GM19455 (cell line): ENCODE data around the gene TDP1.
"Not testable (repeated sequence)": the region's sequence is repeated elsewhere in the genome, so short reads cannot be mapped to it uniquely, and the experiment has no call there.

Source experiments
- ATAC-seq: cut with Tn5 transposase; IDR thresholded peaks from one replicate; pipeline ENCODE4 v1.9.1; 2021; ENCODE audit not compliant: unreplicated experiment

The TDP1 gene

GRCh38 chr14:89988787-89989186 is 33.1 kb downstream of the TDP1 start:
- no peak for ATAC-seq

DNA sequence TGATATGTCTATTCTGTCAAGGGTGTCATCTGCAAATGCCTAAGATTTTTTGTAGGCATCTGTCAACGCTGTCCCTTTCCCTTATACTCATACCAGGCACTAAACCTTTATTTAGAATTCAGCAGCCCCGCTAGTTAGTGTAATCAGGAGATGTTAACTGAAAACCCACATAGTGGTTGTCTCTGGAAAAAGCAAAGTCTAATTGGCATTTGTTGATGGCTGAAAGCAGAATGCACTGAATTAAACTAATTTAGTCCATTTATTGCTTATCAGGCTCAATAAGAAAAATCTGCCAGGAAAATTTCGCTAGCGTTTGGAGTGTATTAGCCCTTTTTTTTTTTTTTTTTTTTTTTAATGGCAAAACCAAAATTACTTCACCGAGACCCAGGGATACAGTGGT is 34.5 kb downstream of the TDP1 start:
- no peak for ATAC-seq

DNA sequence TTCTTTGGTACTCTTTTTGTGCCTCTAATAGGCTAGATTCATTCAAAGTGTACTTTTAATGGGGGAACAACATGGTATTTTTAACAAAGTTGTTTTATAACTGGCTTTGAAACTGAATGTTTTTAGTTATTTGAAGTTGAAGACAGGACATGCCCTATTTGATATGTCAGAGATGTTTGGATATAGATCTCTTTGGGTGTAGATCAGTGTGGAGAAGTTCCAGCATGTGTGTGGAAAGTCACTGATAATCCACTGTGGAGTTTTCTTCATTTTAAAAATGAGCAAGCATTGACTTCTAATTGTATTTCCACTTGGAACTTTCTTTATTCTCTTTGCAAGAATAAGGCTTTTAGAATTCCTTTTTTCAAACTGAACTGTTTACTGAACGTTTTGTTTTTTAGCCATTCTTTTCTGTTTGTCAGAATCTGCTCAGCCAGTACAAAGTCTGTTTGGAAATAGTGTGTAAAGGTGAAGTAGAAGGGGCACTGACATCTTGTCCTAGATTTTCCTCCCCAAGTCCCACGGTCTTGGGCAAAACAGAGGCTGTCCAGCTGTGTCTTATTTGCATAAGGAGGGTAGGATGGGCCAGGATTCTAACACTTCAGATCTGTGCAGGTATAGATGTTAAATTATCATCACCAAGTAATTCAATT is 35.0 kb downstream of the TDP1 start:
- no peak for ATAC-seq

DNA sequence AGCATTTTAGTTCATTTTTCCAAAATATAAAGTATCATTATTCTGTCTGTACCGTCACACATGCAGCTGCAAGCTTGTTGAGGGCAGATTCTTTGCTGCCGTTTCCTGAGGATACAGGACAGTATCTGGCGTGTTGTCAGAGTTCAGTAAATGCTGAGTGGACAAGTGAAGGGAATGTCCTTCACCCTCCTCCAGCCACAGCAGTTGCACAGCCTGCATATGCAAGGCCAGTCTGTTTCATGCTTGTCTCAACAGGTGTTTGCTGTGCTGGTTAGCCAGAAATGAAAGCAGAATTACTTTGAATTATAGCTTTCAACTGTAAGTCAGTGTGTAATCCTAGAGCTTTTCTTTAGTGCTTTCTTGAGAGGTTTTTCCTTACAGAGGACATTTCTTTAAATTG is 36.5 kb downstream of the TDP1 start:
- ATAC-seq, result no peak

- ATAC-seq, result no peak
Measured at GRCh38 chr14:89996963-89997362, 41.2 kb downstream of the TDP1 start.

- no peak for ATAC-seq
Measured at GRCh38 chr14:90000935-90001334, 45.2 kb downstream of the TDP1 start.

- no peak for ATAC-seq
Measured at GRCh38 chr14:90003526-90004307, 48.0 kb downstream of the TDP1 start.

- no peak for ATAC-seq
Measured at GRCh38 chr14:90005441-90005840, 49.7 kb downstream of the TDP1 start.

DNA sequence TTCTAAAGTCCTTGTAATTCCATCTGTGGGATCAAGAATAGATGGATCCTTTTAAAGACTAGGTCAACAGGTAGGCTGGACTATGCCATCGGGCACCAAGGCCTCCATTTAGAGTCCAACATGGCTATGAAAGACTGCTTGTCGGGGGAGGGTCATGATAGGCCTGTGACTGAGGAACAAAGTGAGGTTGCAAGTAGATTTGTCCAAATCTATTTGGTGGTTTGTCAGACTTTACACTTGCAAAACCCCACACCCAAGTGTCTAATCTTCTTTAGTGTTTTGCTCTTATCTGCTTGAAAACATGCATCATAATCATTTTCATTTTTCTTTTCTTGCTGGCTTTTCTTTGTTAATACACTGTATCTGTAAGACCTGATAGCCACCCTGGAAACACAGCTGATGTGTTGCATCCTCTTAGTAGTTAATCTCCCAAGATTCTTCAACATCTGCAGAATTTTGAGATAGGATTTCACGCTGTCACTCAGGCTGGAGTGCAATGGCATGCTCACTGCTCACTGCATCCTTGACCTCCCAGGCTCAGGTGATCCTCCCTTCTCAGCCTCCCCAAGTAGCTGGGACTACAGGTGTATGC is 50.3 kb downstream of the TDP1 start:
- no peak for ATAC-seq

- no peak for ATAC-seq
Measured at GRCh38 chr14:90017371-90017770, 61.6 kb downstream of the TDP1 start.

DNA sequence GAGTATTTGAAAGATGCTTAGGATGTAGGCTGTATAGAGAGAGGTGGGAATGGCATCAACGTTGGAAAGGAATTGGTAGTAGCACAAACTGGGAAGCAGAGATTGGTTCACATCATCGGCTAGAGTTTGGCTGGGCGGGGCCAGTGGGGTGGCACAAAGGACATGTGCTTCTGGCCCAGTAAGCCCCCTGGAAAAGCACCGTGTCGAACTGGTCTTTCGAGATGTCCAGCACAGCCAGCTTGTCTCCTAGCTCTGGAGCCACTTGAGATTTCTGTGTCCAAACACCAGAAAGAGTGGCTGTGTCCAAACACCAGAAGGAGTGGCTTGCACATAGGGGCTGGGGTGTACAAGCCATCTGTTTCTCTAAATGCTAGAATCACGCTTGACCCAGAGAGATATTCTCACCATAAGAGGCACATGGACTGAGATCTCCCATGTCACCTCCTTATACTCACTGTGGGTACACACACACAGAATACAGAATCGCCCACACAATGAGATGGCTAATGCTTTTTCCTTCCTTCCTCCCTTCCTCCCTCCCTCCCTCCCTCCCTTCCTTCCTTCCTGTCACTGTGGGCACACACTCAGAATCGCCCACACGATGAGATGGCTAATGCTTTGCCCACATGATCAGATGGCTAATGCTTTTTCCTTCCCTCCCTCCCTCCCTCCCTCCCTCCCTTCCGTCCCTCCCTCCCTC is 64.2 kb downstream of the TDP1 start:
- no peak for ATAC-seq

GRCh38 chr14:90023176-90023896 is 67.6 kb downstream of the TDP1 start:
- ATAC-seq, result no peak

DNA sequence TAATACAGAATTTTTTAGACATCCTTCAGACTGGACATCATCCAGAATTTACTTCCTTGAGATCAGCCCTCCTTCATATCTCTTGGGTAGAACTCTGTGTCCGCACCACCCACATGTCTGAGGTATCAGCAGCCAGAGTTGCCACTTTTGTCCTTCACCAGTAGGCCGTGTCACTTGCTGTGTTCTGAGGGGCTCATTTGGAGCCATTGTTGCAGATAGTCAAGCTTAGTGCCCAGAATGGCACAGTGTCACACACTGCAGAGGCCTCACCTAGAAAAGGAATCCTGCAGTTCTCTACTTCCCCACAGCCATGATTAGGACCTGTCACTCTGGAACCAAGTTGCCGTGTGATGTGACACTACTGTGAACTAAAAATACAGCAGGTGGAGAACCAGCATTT is 69.2 kb downstream of the TDP1 start:
- ATAC-seq, result no peak

- not testable (repeated sequence) for ATAC-seq
Measured at GRCh38 chr14:90026608-90027007, 70.9 kb downstream of the TDP1 start.

DNA sequence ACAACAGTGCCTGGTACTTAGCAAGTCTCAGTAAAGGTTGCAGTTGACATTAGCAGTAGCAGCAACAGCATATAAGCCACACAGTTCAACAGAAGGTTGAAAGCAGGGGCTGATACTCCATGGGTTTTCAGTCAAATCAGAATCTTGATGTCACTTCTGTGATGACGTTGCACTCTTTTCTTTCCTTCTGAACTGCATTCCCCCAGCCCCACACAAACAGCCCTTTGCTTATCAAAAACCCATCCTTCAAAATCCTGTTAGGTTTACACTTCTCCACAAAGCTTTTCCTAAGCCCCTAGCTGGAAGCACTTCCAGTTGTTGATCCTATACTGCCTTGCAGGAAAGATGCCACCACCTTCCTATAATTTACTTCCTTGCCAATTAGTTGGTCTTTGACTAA is 72.1 kb downstream of the TDP1 start:
- no peak for ATAC-seq

- ATAC-seq, result no peak
Measured at GRCh38 chr14:90034156-90034555, 78.4 kb downstream of the TDP1 start.

GRCh38 chr14:90034835-90035525 is 79.3 kb downstream of the TDP1 start:
- ATAC-seq, result no peak

GRCh38 chr14:90039253-90040010 is 83.7 kb downstream of the TDP1 start:
- no peak for ATAC-seq

DNA sequence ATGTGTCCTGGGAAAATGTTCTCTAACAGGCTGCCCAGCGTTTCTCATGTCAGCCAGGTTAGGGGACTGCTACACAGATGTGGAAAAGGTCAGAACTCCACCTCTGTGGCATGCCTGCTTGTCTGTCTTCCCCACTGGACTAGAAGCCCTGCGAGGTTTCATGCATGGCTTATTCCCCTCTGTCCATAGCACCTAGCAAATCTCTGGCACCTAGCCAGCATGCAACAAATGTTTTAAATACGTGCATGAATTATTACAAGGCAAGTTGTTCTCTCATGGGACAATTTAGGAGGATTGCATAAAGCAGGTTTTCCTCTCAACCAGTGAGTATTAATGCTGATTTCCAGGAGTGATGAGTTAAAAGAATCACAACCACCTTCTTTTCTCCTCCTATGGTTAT is 84.7 kb downstream of the TDP1 start:
- no peak for ATAC-seq
